HFFc6 (cell line): ENCODE data around the gene PRR33. TPM values are rescaled to one million over a fixed set of nuclear protein-coding genes. Genes with fewer than 3 reads are reported as not detected.

Experiments
- DNase-seq: peaks from one replicate; pipeline ENCODE4 v3.0.0-alpha.2; 2018
- H3K27ac Mint-ChIP-seq: 2 replicates; pipeline ENCODE4 v1.8.0; 2020; ENCODE audit warnings: mild to moderate bottlenecking, mixed read lengths
- H3K27me3 Mint-ChIP-seq: 2 replicates; pipeline ENCODE4 v1.8.0; 2021; ENCODE audit warnings: mild to moderate bottlenecking, moderate library complexity, mixed read lengths; ENCODE audit not compliant: insufficient read depth
- H3K36me3 Mint-ChIP-seq: 2 replicates; pipeline ENCODE4 v1.8.0; 2021; ENCODE audit warnings: low read depth, mixed read lengths
- H3K4me1 Mint-ChIP-seq: 2 replicates; pipeline ENCODE4 v1.8.0; 2020; ENCODE audit warnings: low read depth, mixed read lengths
- H3K4me3 Mint-ChIP-seq: 2 replicates; pipeline ENCODE4 v1.8.0; 2020; ENCODE audit warnings: mild to moderate bottlenecking, moderate library complexity, mixed read lengths
- H3K9me3 Mint-ChIP-seq: 2 replicates; pipeline ENCODE4 v1.8.0; 2020; ENCODE audit warnings: mild to moderate bottlenecking, mixed read lengths
- total RNA-seq, 6 experiments: library from RNA; stranded (reverse); fragmentation: NEBNext Ultra II Directional; extraction: Animal tissue kit (Norgen Biotek cat#: 25700); gene quantifications; 2 replicates in 1 of 6; 3 replicates in 5 of 6; pipeline ENCODE4 v1.2.3, GENCODE V29; 2021
- TF ChIP-seq, protein P1 (sequence below): fragments of 200-600 bp; sonication (generic); IDR thresholded peaks from 2 replicates; pipeline ENCODE4 v1.5.0; 2021; ENCODE audit warnings: antibody characterized with exemption, mild to moderate bottlenecking

The PRR33 gene
- total RNA-seq, 6 experiments from 2014 or later, result not detected

- H3K9me3 Mint-ChIP-seq, result no peaks in the 10 kb centered on the region
- H3K4me1 Mint-ChIP-seq, result peaks cover 10% of the 10 kb centered on the region
- no peaks in the 10 kb centered on the region for H3K36me3 Mint-ChIP-seq
- peaks cover 13% of the 10 kb centered on the region for H3K27me3 Mint-ChIP-seq
- H3K27ac Mint-ChIP-seq, result no peak overlapping the region
- TF ChIP-seq, protein P1, sequence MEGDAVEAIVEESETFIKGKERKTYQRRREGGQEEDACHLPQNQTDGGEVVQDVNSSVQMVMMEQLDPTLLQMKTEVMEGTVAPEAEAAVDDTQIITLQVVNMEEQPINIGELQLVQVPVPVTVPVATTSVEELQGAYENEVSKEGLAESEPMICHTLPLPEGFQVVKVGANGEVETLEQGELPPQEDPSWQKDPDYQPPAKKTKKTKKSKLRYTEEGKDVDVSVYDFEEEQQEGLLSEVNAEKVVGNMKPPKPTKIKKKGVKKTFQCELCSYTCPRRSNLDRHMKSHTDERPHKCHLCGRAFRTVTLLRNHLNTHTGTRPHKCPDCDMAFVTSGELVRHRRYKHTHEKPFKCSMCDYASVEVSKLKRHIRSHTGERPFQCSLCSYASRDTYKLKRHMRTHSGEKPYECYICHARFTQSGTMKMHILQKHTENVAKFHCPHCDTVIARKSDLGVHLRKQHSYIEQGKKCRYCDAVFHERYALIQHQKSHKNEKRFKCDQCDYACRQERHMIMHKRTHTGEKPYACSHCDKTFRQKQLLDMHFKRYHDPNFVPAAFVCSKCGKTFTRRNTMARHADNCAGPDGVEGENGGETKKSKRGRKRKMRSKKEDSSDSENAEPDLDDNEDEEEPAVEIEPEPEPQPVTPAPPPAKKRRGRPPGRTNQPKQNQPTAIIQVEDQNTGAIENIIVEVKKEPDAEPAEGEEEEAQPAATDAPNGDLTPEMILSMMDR, result no peak
- no peak for DNase-seq
- no peak overlapping the region for H3K4me3 Mint-ChIP-seq
Observed at GRCh38 chr11:1933416-1934334, 42.0 kb upstream of the PRR33 start.

DNA sequence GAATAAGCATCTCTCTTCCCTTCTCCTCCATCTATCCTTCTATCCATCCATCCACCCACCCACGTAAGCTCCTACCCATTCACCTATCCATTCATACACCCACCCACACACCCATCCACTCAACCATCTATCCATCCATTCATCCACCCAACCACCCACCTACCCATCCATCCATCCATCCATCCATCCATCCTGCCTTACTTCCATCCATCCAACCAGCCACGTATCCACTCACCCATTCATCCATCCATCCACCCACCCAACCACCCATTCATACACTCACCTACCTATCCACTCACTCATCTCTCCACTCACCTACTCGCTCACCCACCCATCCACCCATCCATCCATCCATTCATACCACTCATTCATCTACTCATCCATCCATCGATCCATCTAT lies 41.0 kb upstream of the PRR33 start:
- Mint-ChIP-seq H3K27me3 (peaks cover 13% of the 10 kb centered on the region), H3K9me3 (no peaks in the 10 kb centered on the region)

GRCh38 chr11:1932105-1932480 lies 40.4 kb upstream of the PRR33 start:
- no peaks in the 10 kb centered on the region for H3K9me3 Mint-ChIP-seq
- H3K27ac Mint-ChIP-seq, result no peak overlapping the region
- no peaks in the 10 kb centered on the region for H3K36me3 Mint-ChIP-seq
- no peak for DNase-seq
- TF ChIP-seq, protein P1, result no peak
- peaks cover 13% of the 10 kb centered on the region for H3K27me3 Mint-ChIP-seq
- H3K4me3 Mint-ChIP-seq, result no peak overlapping the region
- H3K4me1 Mint-ChIP-seq, result peaks cover 10% of the 10 kb centered on the region

More for the DNA sequence above, 41.0 kb upstream of the PRR33 start:
- Mint-ChIP-seq H3K4me3 (no peak overlapping the region), H3K27ac (no peak overlapping the region), H3K4me1 (peaks cover 10% of the 10 kb centered on the region), H3K36me3 (no peaks in the 10 kb centered on the region)
- TF ChIP-seq, protein P1, result no peak
- no peak for DNase-seq

GRCh38 chr11:1931341-1932104 lies 39.8 kb upstream of the PRR33 start:
- H3K27me3 Mint-ChIP-seq, result peaks cover 14% of the 10 kb centered on the region
- H3K4me3 Mint-ChIP-seq, result peak overlapping the region; percentile 18; the same call in 1 of the 2 replicates
- H3K36me3 Mint-ChIP-seq, result no peaks in the 10 kb centered on the region
- H3K9me3 Mint-ChIP-seq, result no peaks in the 10 kb centered on the region
- H3K27ac Mint-ChIP-seq, result no peak overlapping the region
- no peak for DNase-seq
- TF ChIP-seq, protein P1, result no peak
- peaks cover 10% of the 10 kb centered on the region for H3K4me1 Mint-ChIP-seq

DNA sequence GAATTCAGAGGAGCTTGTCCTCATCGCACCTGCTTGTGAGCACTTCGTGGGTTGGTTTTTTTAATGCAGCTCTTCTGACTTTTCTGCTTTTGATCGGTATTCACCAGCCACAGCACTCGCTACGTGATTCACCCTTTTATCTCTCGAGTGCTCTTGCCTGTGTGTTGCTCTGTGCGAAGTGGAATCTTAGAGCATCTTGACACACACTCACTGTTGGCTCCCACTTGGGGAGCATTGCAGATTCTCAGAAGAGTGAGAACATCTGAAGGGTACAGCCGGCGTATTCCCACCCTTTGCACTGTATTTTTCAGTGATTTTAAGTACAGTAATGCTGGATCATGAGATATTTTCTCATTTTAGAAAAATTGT lies 38.8 kb upstream of the PRR33 start:
- H3K36me3 Mint-ChIP-seq, result no peaks in the 10 kb centered on the region
- TF ChIP-seq, protein P1, result no peak
- DNase-seq, result no peak
- peaks cover 10% of the 10 kb centered on the region for H3K4me1 Mint-ChIP-seq
- no peak overlapping the region for H3K27ac Mint-ChIP-seq
- no peak overlapping the region for H3K4me3 Mint-ChIP-seq
- H3K9me3 Mint-ChIP-seq, result no peaks in the 10 kb centered on the region
- H3K27me3 Mint-ChIP-seq, result peaks cover 18% of the 10 kb centered on the region
